Naive B cell (primary cell): Measurements from ENCODE around the gene NAXD. TPM values are rescaled to one million over a fixed set of nuclear protein-coding genes. Genes with fewer than 3 reads are reported as not detected.
"Not testable (repeated sequence)": the region's sequence is repeated elsewhere in the genome, so short reads cannot be mapped to it uniquely, and the experiment has no call there.

Source experiments
- ATAC-seq, 2 donors: fragments of 150-1000 bp; cut with Tn5 transposase; 2 replicates each; pipeline ENCODE4 v1.10.0; 2021; ENCODE audit warnings: low read depth in 2 of 2, mild to moderate bottlenecking in 2 of 2, moderate library complexity in 2 of 2
- DNase-seq: peaks from one replicate; pipeline ENCODE4 v3.0.0; 2022
- H3K27ac Mint-ChIP-seq, 6 donors: one replicate each; pipeline ENCODE4 v1.8.0; 2020 to 2022; ENCODE audit warnings: mild to moderate bottlenecking in 6 of 6, mixed read lengths in 6 of 6, moderate library complexity in 5 of 6, inconsistent platforms in 2 of 6
- H3K27me3 Mint-ChIP-seq, 3 donors: one replicate each; pipeline ENCODE4 v1.8.0; 2021 to 2022; ENCODE audit warnings: mixed read lengths in 3 of 3, mild to moderate bottlenecking in 1 of 3
- H3K36me3 Mint-ChIP-seq, 2 donors: one replicate each; pipeline ENCODE4 v1.8.0; 2020 to 2022; ENCODE audit warnings: mixed read lengths in 2 of 2, inconsistent platforms in 1 of 2, mild to moderate bottlenecking in 1 of 2
- H3K4me1 Mint-ChIP-seq, 3 donors: one replicate each; pipeline ENCODE4 v1.8.0; 2020 to 2022; ENCODE audit warnings: mixed read lengths in 3 of 3, inconsistent platforms in 1 of 3, mild to moderate bottlenecking in 1 of 3, moderate library complexity in 1 of 3
- H3K4me3 Mint-ChIP-seq, 8 donors: one replicate each; pipeline ENCODE4 v1.8.0; 2020 to 2022; ENCODE audit warnings: mild to moderate bottlenecking in 8 of 8, mixed read lengths in 8 of 8, moderate library complexity in 8 of 8, inconsistent platforms in 2 of 8
- H3K9me3 Mint-ChIP-seq, 7 donors: one replicate each; pipeline ENCODE4 v1.8.0; 2020 to 2022; ENCODE audit warnings: mixed read lengths in 7 of 7, mild to moderate bottlenecking in 5 of 7, inconsistent platforms in 2 of 7, moderate library complexity in 1 of 7
- polyA plus RNA-seq, 6 donors: library from polyadenylated mRNA; unstranded; fragments of 300-500 nt; fragmentation: Illumina TruSeq; gene quantifications; one replicate each; pipeline ENCODE4 v1.2.3, GENCODE V29; 2021; ENCODE audit warnings: low read depth in 6 of 6

NAXD gene
- polyA plus RNA-seq, 6 donors from 2014 or later, result 10.8 to 23.1 (median 15.4) TPM

DNA sequence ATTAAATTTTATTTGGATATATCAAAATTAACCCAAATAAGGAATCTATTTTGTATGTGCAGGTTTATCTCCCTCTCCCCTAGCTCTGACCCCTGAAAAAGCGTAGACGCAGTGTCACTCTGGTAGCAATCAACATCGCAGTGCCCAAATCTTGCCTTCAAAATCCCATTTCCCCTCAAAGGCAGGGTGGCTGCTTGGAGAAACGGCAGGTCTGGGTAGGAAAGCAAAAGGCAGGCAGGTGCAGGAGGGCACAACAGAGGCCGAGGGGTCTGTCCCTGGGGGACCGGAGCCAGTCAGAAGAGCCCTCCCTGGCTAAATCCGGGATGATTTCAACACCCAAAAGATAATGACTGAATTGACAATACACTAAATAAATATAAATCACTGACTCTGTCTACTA, 41.9 kb downstream of the NAXD start:
- peaks cover 16 to 22% of the 10 kb centered on the region in 2 donors for H3K36me3 Mint-ChIP-seq
- peaks cover 0 to 2% (median 0%) of the 10 kb centered on the region in 7 donors for H3K9me3 Mint-ChIP-seq
- DNase-seq (no peak), ATAC-seq (no peak)
- peak overlapping the region in 5 of 6 donors; percentile 60 to 91 (median 76) for H3K27ac Mint-ChIP-seq
- H3K27me3 Mint-ChIP-seq, result no peaks in the 10 kb centered on the region
- H3K4me3 Mint-ChIP-seq, result peak overlapping the region in 4 of 8 donors; percentile 12 to 84 (median 26)
- H3K4me1 Mint-ChIP-seq, result peaks cover 58 to 78% (median 78%) of the 10 kb centered on the region in 3 donors

DNA sequence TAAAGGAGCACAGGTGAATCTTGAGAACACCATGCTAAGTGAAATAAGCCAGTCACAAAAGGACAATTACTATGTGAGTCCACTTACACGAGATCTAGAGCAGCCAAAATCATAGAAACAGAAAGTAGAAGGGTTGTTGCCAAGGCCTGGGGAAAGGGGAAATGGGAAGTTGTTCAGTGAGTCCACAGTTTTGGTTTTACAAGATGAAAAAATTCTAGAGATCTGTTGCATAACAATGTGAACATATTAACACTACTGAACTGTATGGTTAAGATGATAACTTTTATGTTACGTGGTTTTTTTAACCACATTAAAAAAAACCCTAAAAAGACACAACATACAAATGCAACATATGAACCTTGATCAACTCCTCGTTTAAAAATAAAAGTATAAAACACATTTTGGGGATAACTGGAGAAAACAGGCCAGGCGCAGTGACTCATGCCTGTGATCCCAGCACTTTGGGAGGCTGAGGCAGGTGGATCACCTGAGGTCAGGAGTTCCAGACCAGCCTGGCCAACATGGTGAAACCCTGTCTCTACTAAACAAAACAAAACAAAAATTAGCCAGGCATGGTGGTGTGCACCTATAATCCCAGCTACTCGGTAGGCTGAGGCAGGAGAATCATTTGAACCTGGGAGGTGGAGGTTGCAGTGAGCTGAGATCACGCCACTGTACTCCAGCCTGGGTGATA, 43.0 kb downstream of the NAXD start:
- not testable (repeated sequence) for H3K27me3 Mint-ChIP-seq, H3K9me3 Mint-ChIP-seq
- H3K4me1 Mint-ChIP-seq, result peaks cover 58 to 78% (median 75%) of the 10 kb centered on the region in 3 donors
- H3K27ac Mint-ChIP-seq, result peak overlapping the region; percentile 19 to 92 (median 78)
- peak; percentile 71 for DNase-seq
- peak; percentile 86 to 88 for ATAC-seq
- peak overlapping the region; percentile 7 to 84 (median 66) for H3K4me3 Mint-ChIP-seq
- H3K36me3 Mint-ChIP-seq, result peaks cover 22 to 28% of the 10 kb centered on the region in 2 donors

DNA sequence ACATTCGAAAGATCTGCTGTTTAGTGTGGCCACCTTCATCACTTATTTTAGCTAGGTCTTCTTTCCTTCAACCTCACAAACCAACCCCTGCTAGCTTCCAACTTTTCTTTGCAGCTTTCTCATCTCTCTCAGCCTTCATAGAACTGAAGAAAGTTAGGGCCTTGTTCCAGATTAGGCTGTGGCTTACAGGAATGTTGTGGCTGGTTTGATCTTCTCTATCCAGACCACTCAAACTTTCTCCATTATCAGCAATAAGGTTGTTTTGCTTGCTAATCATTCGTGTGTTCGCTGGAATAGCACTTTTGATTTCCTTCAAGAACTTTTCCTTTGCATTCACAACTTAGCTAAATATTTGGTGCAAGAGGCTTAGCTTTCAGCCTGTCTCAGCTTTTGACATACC, 45.9 kb downstream of the NAXD start:
- Mint-ChIP-seq H3K27ac (peak overlapping the region in 2 of 6 donors; percentile 16 to 91), H3K4me1 (peaks cover 58 to 83% (median 74%) of the 10 kb centered on the region in 3 donors), H3K4me3 (peak overlapping the region in 2 of 8 donors; percentile 24 to 53), H3K27me3 (no peaks in the 10 kb centered on the region), H3K36me3 (peaks cover 26 to 28% of the 10 kb centered on the region in 2 donors), H3K9me3 (peaks cover 0 to 2% (median 0%) of the 10 kb centered on the region in 7 donors)
- ATAC-seq (no peak), DNase-seq (no peak)

DNA sequence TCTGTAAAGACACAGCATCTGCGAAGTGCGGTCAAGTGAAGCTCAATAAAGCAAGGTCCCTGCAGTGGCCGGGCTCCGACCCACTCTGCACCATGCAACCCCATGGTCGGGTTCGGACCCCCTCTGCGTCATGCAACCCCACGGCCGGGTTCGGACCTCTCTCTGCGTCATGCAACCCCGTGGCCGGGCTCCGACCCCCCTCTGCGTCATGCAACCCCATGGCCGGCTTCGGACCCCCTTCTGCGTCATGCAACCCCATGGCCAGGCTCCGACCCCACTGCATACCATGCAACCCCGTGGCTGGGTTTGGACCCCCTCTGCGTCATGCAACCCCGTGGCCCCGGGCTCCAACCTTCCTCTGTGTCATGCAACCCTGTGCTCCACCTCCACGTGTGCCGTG, 46.7 kb downstream of the NAXD start:
- Mint-ChIP-seq H3K36me3 (peaks cover 26 to 30% of the 10 kb centered on the region in 2 donors), H3K27ac (peak overlapping the region in 3 of 6 donors; percentile 42 to 91 (median 62)), H3K4me1 (peaks cover 56 to 79% (median 72%) of the 10 kb centered on the region in 3 donors), H3K4me3 (peak overlapping the region in 1 of 8 donors; percentile 3), H3K27me3 (no peaks in the 10 kb centered on the region), H3K9me3 (peaks cover 0 to 2% (median 0%) of the 10 kb centered on the region in 7 donors)
- DNase-seq (no peak), ATAC-seq (no peak)

DNA sequence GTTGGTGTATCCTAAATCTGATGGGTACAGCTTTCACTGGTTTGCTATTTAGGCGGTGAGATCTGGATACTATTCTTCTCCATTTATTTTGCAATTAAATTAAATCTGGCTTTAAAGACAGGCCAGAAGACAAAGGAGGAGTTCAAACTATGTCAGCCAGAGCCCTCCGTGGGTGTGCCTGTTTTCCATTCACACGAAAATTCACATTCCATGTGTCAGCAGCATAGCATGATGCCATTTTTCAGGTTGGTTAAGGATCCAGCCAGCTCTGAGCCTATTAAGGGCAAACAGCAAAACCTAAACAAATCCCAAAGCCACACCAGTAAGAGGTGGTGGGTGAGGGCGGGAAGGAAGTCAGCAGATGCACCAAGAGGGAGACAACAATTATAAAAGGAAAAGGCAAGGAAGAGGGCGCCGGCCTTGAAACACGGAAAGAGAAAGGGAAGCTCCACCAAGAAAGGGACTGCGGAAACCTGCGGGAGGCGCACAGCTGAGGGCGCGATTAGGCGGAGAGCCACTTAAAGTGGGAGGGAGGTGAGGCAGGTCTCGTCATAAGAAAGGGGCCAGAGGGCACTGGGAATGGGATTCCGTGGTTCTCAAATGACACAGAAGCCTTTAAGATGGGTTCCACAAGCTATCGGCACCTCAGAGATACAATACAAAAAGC, 47.6 kb downstream of the NAXD start:
- Mint-ChIP-seq H3K4me1 (peaks cover 57 to 71% (median 68%) of the 10 kb centered on the region in 3 donors), H3K4me3 (peak overlapping the region in 4 of 8 donors; percentile 5 to 47 (median 34)), H3K36me3 (peaks cover 31 to 36% of the 10 kb centered on the region in 2 donors), H3K27ac (peak overlapping the region in 2 of 6 donors; percentile 79 to 91), H3K9me3 (peaks cover 0 to 2% (median 0%) of the 10 kb centered on the region in 7 donors), H3K27me3 (no peaks in the 10 kb centered on the region)
- DNase-seq, result no peak
- ATAC-seq, result no peak

DNA sequence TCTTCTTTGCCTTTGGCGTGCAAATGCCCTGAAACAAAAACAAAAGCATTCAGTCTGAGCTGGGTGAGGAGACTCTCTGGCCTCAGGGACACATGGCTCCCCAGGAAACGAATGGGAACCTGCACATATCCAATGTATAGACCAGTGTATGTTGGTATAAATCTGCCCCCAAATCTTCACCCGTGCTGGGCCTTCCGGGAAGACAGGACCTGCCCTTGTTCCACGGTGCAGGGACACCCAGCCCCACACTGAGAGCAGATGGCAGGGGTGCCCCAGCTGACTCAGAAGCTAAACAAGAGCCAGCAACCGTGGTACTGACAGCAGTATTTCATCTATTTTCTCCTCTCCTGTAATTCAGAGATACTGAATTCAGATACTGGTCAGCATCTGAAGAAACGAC, 48.1 kb downstream of the NAXD start:
- no peak for DNase-seq
- Mint-ChIP-seq H3K27me3 (no peaks in the 10 kb centered on the region), H3K36me3 (peaks cover 31 to 36% of the 10 kb centered on the region in 2 donors), H3K27ac (peak overlapping the region in 2 of 6 donors; percentile 26 to 91), H3K9me3 (peaks cover 0 to 2% (median 0%) of the 10 kb centered on the region in 7 donors), H3K4me3 (peak overlapping the region in 2 of 8 donors; percentile 6 to 39), H3K4me1 (peaks cover 51 to 65% (median 62%) of the 10 kb centered on the region in 3 donors)
- no peak for ATAC-seq

DNA sequence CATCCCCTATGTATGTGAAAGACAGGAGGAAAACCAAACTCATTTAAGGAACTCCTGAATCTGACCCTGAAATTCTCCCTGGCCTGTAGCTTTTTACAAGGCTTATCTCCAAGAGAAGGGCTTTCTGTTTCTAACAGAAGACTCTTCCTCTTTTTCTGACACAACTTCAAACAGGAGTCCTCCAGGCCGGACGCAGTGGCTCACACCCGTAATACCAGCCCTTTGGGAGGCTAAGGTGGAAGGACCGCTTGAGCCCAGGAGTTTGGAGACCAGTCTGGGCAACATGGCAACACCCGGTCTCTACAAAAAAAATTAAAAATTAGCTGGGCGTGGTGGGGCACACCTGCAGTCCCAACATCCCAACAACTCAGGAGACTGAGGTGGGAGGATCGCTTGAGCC, 48.7 kb downstream of the NAXD start:
- H3K9me3 Mint-ChIP-seq, result peaks cover 0 to 2% (median 0%) of the 10 kb centered on the region in 7 donors
- no peak for DNase-seq
- H3K4me1 Mint-ChIP-seq, result peaks cover 49 to 63% (median 57%) of the 10 kb centered on the region in 3 donors
- peak overlapping the region in 5 of 6 donors; percentile 26 to 91 (median 66) for H3K27ac Mint-ChIP-seq
- H3K27me3 Mint-ChIP-seq, result no peaks in the 10 kb centered on the region
- H3K36me3 Mint-ChIP-seq, result peaks cover 31 to 36% of the 10 kb centered on the region in 2 donors
- peak overlapping the region in 7 of 8 donors; percentile 28 to 89 (median 53) for H3K4me3 Mint-ChIP-seq
- ATAC-seq, result no peak

DNA sequence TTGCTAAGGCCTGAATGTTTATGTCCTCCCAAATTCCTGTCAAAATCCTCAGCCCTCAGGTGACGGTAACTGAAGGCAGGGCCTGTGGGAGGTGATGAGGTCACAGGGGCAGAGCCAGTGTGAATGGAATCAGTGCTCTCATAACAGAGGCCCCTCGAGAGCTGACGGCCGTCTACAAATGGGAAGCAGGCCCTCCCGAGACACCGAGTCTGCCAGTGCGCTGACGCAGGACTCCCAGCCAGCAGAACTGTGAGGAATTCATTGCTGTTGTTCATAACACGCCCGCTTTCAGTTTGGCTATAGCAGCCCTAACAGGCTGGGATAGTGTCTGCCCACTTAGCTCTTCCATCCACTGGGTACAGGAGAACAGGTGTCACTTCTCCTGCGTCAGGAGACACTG, 49.3 kb downstream of the NAXD start:
- Mint-ChIP-seq H3K9me3 (peaks cover 0 to 2% (median 0%) of the 10 kb centered on the region in 7 donors), H3K27me3 (no peaks in the 10 kb centered on the region), H3K36me3 (peaks cover 31 to 35% of the 10 kb centered on the region in 2 donors), H3K4me1 (peaks cover 44 to 61% (median 51%) of the 10 kb centered on the region in 3 donors), H3K4me3 (peak overlapping the region in 7 of 8 donors; percentile 68 to 90 (median 80)), H3K27ac (peak overlapping the region in 5 of 6 donors; percentile 81 to 99 (median 93))
- ATAC-seq (no peak), DNase-seq (no peak)

DNA sequence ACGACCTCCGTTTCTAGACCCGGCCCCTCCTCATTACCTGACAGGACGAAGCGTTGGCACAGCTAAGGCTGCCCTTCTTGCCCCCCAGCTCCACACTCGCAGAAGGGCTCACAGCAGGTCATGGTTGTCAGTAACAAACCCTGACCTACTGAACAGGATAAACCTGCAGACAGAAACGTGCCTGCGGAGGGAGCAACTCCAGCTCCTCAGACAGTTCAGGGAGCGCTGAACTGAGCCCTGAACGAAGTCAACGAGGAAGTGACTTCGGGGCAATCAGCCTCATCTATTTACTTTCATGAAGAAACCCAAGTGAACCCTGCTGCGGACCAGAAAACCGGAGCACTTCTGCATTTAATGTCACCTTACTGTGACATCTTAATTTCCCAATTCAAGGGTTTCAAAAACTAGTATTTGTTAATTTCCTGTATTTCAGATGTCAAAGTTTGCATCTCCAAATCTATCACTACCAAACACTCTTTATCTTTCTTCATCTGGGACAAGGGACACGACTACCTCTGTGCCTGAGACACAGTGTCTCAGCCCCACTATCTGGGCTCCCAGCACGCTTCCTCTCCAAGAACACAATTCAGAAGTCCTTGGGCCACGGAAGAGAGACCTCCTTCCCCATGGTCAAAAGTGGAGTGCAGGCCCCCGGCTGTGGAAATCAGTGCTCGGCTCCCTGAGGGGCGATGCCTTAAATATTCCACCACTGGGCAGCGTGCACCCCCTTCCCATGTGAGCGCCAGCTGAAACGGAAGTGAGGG, 50.3 kb downstream of the NAXD start:
- H3K9me3 Mint-ChIP-seq, result no peaks in the 10 kb centered on the region
- DNase-seq, result peak; percentile 72
- peak overlapping the region; percentile 68 to 90 (median 82) for H3K4me3 Mint-ChIP-seq
- H3K36me3 Mint-ChIP-seq, result peaks cover 25 to 30% of the 10 kb centered on the region in 2 donors
- peak overlapping the region; percentile 73 to 99 (median 92) for H3K27ac Mint-ChIP-seq
- peak; percentile 98 to 100 for ATAC-seq
- no peaks in the 10 kb centered on the region for H3K27me3 Mint-ChIP-seq
- H3K4me1 Mint-ChIP-seq, result peaks cover 42 to 66% (median 53%) of the 10 kb centered on the region in 3 donors

DNA sequence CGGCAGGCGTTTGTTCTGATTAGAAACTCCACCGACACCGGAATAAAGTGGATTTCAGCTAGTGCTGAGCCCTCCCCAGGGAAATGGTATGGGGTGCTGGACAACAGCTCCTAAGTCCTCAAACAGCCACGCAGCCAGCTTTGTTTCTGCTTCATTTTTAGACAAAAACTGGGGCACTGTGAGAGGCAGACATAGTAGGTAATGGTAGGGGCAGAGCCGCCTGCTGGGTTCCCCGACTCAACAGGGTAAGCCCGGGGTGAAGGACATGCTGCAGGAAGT, 50.8 kb downstream of the NAXD start:
- peaks cover 27 to 32% of the 10 kb centered on the region in 2 donors for H3K36me3 Mint-ChIP-seq
- DNase-seq, result no peak
- peak overlapping the region in 6 of 8 donors; percentile 68 to 90 (median 86) for H3K4me3 Mint-ChIP-seq
- H3K9me3 Mint-ChIP-seq, result peaks cover 0 to 3% (median 0%) of the 10 kb centered on the region in 7 donors
- ATAC-seq, result no peak
- no peaks in the 10 kb centered on the region for H3K27me3 Mint-ChIP-seq
- peak overlapping the region in 5 of 6 donors; percentile 12 to 99 (median 91) for H3K27ac Mint-ChIP-seq
- H3K4me1 Mint-ChIP-seq, result peaks cover 44 to 70% (median 55%) of the 10 kb centered on the region in 3 donors

DNA sequence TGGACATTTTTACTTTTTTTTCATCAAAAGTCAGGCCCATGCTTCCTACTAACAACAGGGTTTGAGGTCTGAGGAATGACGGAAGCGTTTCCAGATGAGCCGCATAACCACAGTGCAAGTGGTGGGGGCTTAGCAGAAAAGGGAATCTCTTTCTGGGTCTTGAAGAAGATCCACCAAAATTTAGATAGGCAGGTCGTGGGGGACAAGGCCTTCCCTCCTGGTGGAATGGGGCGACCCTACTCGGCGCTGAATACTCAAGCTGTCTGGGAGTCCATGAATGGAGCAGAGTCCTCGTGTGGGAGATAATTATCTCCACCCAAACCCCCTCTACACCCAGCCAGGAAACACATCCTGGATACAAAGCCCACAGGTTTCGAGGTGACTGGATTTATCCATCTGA, 53.7 kb downstream of the NAXD start:
- Mint-ChIP-seq H3K36me3 (peaks cover 12 to 29% of the 10 kb centered on the region in 2 donors), H3K4me3 (no peak overlapping the region), H3K27ac (peak overlapping the region in 1 of 6 donors; percentile 51), H3K9me3 (peaks cover 0 to 6% (median 0%) of the 10 kb centered on the region in 7 donors), H3K27me3 (no peaks in the 10 kb centered on the region), H3K4me1 (peaks cover 30 to 65% (median 55%) of the 10 kb centered on the region in 3 donors)
- no peak for ATAC-seq
- DNase-seq, result no peak

DNA sequence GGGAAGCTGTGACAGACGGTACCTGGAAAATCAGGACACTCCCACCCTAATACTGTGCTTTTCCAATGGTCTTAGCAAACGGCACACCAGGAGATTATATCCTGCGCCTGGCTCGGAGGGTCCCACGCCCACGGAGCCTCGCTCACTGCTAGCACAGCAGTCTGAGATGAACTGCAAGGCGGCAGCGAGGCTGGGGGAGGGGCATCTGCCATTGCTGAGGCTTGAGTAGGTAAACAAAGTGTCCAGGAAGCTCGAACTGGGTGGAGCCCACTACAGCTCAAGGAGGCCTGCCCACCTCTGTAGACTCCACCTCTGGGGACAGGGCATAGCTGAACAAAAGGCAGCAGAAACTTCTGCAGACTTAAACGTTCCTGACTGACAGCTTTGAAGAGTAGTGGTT, 54.5 kb downstream of the NAXD start:
- H3K36me3 Mint-ChIP-seq, result peaks cover 12 to 29% of the 10 kb centered on the region in 2 donors
- not testable (repeated sequence) for ATAC-seq, H3K9me3 Mint-ChIP-seq, H3K4me3 Mint-ChIP-seq, H3K27ac Mint-ChIP-seq, DNase-seq, H3K27me3 Mint-ChIP-seq
- peaks cover 28 to 65% (median 56%) of the 10 kb centered on the region in 3 donors for H3K4me1 Mint-ChIP-seq
